Fibroblast of skin of left quadriceps (primary cell): ENCODE results near the gene TSC22D2.
"Not testable (repeated sequence)": the region's sequence is repeated elsewhere in the genome, so short reads cannot be mapped to it uniquely, and the experiment has no call there.

ENCODE experiments used
- DNase-seq, 2 experiments: peaks; one replicate each; pipeline ENCODE4 v3.0.0-alpha.2; 2013; ENCODE audit warnings: low read depth in 2 of 2

Gene TSC22D2

DNA sequence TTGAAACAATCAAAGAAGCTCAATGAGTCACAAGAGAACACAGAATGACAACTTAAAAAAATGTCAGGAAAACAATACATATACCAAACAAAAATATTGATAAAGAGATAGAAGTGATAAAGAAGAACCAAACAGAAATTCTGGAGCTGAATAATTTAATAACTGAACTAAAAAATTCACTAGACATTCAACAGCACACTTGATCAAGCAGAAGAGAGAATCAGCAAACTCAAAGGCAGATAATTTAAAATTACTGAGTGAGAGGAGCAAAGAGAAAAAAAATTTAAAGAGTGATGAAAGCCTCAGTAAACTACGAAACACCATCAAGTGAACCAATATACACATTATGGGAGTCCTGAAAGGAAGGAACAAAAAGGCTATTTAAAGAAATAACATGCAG, 76.3 kb downstream of the TSC22D2 start:
- DNase-seq = no peak

DNA sequence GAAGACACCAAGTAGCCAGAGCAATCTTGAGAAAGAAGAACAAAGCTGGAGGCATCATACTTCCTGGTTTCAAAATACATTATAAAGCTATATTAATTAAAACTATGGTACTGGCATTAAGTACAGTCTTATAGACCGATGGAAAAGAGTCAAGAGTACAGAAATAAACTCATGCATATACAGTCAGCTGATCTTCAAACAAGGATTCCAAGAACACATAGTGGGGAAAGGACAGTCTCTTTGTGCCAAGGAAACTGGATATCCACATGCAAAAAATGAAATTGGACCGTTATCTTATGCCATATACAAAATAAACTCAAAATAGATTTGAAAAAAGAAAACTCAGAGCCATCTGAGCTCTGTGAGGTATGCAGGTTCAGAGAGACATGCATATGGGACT, 80.8 kb downstream of the TSC22D2 start:
- no peak for DNase-seq

DNA sequence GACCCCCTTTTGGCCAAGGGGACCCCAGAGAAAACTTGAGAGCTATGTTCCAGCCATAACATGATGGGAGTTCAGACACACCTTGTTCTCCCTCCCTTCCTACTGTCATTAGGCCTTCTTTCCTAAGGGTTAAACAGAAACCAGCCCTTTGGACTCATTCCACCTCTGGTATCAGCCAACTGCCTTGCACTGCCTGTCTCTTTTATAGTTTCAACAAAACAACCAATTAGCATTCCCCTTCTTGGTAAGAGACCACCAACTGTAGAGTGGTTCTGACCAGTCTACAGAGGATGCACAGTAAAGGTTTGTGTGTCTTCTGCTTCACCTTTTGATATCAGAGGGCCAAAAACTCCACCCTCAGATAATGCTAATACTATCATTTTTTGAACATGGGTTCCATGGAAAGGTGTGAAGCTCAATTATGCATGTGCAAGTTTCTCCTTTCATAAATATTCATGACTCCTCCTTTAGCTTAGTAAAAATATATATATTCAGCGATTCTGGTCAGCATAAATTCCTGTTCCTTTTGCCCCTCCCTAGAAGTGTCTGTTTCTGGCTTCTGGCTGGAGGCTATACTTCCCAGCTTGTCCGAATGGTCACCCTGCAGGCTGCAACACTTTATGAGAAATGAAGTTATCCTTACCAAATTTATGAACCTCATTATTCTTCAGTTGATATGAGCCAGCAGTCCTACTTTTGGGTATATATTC, 82.3 kb downstream of the TSC22D2 start:
- no peak for DNase-seq

DNA sequence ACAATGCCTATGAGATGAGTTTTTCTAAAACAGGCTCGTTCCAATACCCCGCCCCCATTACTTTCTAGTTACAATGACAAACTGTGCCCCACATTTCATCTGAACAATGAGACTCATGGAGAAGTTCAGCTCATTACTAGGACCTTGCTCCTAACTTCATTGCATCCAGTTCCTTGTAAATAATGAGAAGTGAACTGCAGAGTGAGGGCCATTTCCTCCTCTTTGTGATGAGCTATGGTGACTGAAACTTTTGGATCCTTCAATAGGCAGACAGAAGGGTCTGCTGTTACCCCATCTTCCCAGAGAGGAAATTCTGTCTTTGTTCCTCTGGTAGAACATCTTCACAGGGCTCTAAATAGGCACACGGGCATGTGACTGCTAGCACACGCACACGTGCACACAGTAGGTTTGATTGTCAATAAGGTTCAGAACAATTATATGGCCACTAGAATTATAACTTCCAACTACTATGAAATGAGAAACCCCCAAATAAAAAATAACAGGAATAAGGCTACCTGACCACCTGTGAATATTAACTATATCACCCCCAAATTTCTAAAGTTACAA, 86.4 kb downstream of the TSC22D2 start:
- no peak for DNase-seq

DNA sequence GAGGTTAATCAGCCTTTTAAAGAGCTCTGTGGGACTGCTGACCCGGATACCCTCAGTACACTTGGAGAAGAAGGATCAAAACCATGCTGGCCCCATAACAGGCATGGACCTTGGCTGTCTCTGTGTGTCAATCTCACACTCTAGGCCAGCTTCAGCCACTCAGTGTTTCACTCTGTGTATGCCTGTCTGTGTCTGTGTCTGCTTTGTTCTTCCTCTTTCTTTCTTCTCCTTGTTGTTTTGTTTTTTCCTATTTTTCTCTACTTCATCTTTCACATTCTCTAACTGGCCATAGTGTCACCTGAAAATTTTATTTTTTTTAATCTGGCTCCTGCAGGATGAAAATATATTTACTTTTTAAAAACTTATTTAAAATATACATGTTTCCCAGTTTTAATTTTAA, 87.1 kb downstream of the TSC22D2 start:
- no peak for DNase-seq

DNA sequence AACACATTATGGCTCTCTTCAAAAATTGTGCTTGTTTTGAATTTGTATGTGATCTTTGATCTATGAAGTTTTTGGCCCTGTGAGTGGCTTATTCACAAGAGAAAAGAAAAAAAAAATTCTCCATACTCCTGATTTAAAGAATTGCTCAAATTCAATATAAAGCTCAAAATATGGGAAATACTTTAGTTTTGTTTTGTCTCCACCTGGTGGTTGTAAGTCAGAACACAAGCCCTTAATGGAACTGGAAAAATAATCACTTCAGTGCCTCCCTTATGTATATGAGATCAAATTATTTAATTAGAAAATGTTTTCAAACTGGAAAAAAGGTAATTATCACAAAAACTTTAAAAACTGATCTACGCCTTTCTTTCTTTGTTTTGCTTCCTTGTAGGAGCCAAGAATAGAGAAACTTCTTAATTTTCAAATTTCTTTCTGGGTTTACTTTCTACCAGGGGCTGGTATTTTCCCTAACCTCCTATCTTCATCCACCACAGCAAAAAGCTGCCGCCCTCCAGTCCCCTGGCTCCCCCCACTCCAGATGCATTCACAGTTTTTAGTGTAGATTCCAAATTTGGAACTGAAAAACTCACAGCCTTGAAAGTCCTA, 87.6 kb downstream of the TSC22D2 start:
- DNase-seq = peak; percentile 45

DNA sequence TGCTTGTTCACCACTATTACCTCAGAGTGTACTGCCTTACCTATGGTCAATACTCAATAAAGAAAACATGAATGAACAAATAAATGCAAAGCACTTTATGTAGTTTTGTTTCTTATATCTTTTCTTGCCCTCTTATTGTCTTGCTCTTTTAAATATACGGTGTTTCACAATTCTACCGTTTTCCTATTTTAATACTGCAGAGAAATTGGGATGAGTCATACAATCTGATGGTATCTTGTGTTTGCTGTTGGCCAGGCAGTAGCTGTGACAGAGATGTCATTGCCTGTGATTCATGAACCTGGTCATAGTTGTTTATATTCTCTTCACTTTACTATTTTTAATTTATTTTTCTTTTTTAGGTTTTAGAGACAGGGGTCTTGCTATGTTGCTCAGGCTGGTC, 89.9 kb downstream of the TSC22D2 start:
- DNase-seq = no peak

DNA sequence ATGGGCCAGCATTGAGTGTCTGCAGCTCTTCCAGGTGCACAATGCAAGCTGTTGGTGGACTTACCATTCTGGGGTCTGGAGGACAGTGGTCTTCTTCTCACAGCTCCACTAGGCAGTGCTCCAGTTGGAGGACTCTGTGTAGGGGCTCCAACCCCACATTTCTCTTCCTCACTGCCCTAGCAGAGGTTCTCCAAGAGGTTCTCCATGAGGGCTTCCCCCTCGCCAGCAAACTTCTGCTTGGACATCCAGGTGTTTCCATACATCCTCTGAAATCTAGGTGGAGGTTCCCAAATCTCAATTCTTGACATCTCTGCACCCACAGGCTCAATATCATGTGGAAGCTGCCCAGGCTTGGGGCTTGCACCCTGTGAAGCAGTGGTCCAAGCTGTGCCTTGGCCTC, 92.9 kb downstream of the TSC22D2 start:
- DNase-seq = not testable (repeated sequence)

DNA sequence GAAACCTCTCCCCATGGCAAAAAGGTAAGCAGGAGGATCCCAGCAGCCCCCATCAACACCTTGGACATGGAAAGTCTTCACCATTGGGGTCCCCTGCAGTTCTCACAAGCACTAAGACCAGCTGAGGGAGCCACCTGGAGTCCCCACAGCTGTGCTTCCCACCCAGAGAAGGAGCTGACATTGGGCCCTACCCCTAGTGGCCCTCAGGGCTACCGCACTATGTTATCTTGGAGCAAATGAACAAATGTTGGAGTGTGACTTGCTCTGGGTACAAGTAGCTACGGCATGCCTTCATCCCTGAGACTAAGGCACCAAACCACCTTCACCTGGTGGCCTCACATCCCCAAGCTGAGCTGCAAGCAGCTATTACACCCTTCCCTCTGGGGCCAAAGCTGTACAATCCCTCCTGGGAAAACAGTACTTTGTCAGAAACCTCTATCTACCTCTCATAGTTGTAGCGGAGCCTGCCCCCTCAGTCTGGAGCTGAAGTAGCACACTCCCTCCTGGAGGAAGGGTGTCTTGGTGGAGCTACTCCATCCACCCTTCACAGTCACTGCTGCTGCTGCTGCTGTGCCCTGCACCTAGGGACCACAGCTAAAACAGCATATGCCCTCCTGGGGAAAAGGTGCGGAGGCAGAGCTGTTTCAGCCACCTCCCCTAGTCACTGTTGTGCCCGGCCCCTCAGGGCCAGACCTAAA, 95.5 kb downstream of the TSC22D2 start:
- DNase-seq = no peak

DNA sequence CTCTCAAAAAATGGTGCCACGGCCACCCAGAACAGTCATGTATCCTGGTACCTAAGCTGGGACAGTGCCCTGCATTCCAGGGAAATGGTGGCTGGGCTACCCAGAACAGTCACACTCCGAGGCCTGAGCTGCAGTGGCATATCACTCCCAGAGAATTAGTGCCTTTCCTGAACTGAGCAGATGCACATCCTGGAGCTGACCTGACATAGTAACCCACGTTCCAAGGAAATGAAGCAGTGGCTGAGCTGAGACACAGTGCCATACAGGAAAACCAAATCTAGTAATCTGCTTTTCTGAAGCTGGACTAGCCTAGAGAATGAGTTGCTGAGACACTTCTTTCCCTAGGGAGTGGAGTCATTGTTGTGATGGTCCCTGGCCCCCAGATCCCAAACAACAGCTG, 96.4 kb downstream of the TSC22D2 start:
- no peak for DNase-seq

DNA sequence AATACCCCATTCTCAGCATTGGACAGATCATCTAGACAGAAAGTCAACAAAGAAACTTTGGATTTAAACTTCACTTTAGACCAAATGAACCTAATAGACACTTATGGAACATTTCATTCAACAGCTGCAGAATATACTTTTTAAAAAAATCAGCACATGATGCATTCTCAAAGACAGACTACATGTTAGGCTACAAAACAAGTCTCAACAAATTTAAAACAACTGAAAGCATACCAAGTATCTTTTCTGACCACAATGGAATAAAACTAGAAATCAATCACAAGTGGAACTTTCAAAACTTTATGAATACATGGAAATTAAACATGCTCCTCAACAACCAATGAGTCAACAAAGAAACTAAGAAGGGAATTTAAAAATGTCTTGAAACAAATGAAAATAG, 100.3 kb downstream of the TSC22D2 start:
- DNase-seq = no peak

DNA sequence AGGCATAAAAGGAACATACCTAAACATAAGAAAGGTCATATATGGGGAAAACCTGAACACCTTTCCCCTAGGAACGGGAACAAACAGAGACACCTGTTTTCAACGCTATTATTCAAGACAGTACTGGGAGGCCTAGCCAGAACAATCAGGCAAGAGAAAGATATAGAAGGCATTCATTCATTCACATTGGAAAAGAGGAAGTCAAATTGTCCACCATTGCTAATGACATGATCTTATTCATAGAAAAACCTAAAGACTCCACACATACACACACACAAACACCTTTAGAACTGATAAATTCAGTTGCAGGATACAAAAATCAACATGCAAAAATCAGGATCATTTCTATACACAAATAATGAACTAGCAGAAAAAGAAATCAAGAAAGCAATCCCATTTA, 101.7 kb downstream of the TSC22D2 start:
- no peak for DNase-seq

DNA sequence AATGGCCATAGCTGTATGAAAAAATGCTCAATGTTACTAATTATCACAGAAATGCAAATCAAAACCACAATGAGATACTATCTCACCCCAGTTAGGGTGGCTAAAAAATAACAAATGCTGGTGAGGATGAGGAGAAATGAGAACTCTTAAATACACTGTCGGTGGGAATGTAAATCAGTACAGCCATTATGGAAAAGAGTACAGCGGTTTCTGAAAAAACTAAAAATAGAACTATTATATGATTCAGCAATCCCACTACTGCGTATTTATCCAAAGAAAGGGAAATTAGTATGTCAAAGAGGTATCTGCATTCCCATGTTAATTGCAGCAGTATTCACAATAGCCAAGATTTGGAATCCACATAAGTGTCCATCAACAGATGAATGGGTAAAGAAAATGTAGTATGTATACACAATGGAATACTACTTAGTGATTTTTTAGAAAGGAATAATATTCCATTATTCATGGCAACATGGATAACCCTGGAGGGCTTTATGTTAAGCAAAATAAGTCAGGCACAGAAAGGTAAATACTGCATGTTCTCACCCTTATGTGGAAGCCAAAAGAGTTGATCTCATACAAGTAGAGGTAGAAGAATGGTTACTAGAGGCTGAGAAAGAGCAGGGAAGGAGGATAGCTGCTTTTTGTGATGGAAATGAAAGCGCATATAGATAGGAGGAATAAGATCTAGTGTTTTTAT, 103.2 kb downstream of the TSC22D2 start:
- DNase-seq = peak in 1 of 2 experiments; percentile 10

DNA sequence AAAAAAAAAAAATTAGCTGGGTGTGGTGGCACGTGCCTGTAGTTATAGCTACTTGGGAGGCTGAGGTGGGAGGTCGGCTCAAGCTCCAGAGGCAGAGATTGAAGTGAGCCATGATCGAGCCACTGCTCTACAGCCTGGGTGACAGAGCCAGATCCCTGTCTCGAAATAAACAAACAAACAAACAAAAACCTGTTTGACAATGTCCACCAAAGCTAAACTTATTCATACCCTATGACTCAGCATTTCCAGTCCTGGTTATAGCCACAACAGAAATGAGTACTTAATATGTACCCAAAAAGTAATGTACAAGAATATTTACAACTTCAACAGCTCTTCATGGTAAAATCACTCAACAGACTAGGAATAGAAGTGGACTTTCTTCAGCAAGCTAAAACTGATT, 107.1 kb downstream of the TSC22D2 start:
- DNase-seq = no peak
